NB4 (cell line): ENCODE measurements around the gene MEGF11.

Experiments used
- POLR2A ChIP-seq: IDR thresholded peaks from 2 replicates; pipeline ENCODE4 v1.6.1; 2011; ENCODE audit warnings: mild to moderate bottlenecking; ENCODE audit not compliant: insufficient read length; ENCODE audit errors: extremely low read depth
- TF ChIP-seq, protein P1 (sequence below): IDR thresholded peaks from 2 replicates; pipeline ENCODE4 v1.6.1; 2011; ENCODE audit warnings: low read depth, low read length
- TF ChIP-seq, protein P2 (sequence below): IDR thresholded peaks from one replicate; pipeline ENCODE4 v1.5.1; 2012; ENCODE audit warnings: low read depth, low read length

DNA sequence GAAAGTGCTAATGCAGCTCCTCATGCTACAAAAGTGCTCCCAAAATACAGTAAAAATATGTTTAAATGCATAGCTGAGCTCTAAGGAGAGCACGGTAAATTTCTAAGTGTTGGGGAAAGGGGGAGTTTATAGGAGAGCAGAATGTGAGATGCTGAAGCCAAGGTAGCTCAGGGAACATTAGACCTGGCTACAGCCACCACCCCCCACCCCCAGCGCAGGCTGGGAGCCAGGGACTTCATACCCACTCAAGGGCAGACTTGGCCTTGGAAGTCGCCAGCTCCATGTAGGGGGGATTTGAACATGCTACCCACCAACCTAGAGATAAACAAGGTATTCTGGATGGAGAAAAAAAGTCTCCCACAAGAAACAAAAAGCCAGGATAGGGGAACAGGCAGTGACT is 142.2 kb downstream of the MEGF11 start:
- TF ChIP-seq, protein P1, sequence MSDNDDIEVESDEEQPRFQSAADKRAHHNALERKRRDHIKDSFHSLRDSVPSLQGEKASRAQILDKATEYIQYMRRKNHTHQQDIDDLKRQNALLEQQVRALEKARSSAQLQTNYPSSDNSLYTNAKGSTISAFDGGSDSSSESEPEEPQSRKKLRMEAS, result no peak
- TF ChIP-seq, protein P2, sequence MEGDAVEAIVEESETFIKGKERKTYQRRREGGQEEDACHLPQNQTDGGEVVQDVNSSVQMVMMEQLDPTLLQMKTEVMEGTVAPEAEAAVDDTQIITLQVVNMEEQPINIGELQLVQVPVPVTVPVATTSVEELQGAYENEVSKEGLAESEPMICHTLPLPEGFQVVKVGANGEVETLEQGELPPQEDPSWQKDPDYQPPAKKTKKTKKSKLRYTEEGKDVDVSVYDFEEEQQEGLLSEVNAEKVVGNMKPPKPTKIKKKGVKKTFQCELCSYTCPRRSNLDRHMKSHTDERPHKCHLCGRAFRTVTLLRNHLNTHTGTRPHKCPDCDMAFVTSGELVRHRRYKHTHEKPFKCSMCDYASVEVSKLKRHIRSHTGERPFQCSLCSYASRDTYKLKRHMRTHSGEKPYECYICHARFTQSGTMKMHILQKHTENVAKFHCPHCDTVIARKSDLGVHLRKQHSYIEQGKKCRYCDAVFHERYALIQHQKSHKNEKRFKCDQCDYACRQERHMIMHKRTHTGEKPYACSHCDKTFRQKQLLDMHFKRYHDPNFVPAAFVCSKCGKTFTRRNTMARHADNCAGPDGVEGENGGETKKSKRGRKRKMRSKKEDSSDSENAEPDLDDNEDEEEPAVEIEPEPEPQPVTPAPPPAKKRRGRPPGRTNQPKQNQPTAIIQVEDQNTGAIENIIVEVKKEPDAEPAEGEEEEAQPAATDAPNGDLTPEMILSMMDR, result no peak
- TF ChIP-seq POLR2A, result no peak
